Neutrophil (primary cell): ENCODE measurements around the gene VSNL1.

Experiments
- H3K27ac ChIP-seq: fragments of 200-600 bp; sonication (generic); 2 replicates; pipeline ENCODE4 v1.5.1; 2016; ENCODE audit warnings: mild to moderate bottlenecking, moderate library complexity
- H3K27me3 ChIP-seq: fragments of 200-600 bp; sonication (generic); 2 replicates; pipeline ENCODE4 v1.6.0; 2016; ENCODE audit warnings: mild to moderate bottlenecking
- H3K36me3 ChIP-seq: fragments of 200-600 bp; sonication (generic); 2 replicates; pipeline ENCODE4 v1.5.1; 2017
- H3K4me1 ChIP-seq, 2 experiments: fragments of 200-600 bp in 1 of 2; sonication (generic) in 1 of 2; 1 replicate in 1 of 2; 2 replicates in 1 of 2; pipeline versions ENCODE4 v1.5.1 to v1.6.1; 2013 to 2016; ENCODE audit warnings: low read depth in 1 of 2, low read length in 1 of 2, mild to moderate bottlenecking in 1 of 2, moderate library complexity in 1 of 2; ENCODE audit not compliant: control insufficient read depth in 1 of 2, insufficient read depth in 1 of 2
- H3K4me3 ChIP-seq, 2 experiments: fragments of 200-600 bp in 1 of 2; sonication (generic) in 1 of 2; 1 replicate in 1 of 2; 2 replicates in 1 of 2; pipeline ENCODE4 v1.5.1; 2013 to 2016; ENCODE audit warnings: low read depth in 1 of 2, low read length in 1 of 2, mild to moderate bottlenecking in 1 of 2, moderate library complexity in 1 of 2
- H3K9me3 ChIP-seq: fragments of 200-600 bp; sonication (generic); 2 replicates; pipeline ENCODE4 v1.5.1; 2016
- CTCF ChIP-seq: fragments of 200-600 bp; sonication (generic); IDR thresholded peaks from 2 replicates; pipeline ENCODE4 v1.5.1; 2016; ENCODE audit warnings: antibody characterized with exemption

The VSNL1 gene

GRCh38 chr2:17617955-17618354 lies 77.5 kb downstream of the VSNL1 start:
- H3K9me3 ChIP-seq = no peaks in the 10 kb centered on the region

GRCh38 chr2:17620280-17620679 lies 79.8 kb downstream of the VSNL1 start:
- Histone ChIP-seq H3K27ac (no peak overlapping the region), H3K4me1 (no peaks in the 10 kb centered on the region), H3K4me3 (no peak overlapping the region), H3K9me3 (no peaks in the 10 kb centered on the region), H3K27me3 (no peaks in the 10 kb centered on the region), H3K36me3 (no peaks in the 10 kb centered on the region)
- no peak for TF ChIP-seq CTCF

More at GRCh38 chr2:17617955-17618354, 77.5 kb downstream of the VSNL1 start:
- H3K4me3 ChIP-seq = no peak overlapping the region
- no peak overlapping the region for H3K27ac ChIP-seq
- TF ChIP-seq CTCF = no peak
- H3K36me3 ChIP-seq = no peaks in the 10 kb centered on the region
- no peaks in the 10 kb centered on the region for H3K27me3 ChIP-seq
- no peaks in the 10 kb centered on the region for H3K4me1 ChIP-seq

GRCh38 chr2:17620841-17621240 lies 80.3 kb downstream of the VSNL1 start:
- Histone ChIP-seq H3K4me3 (no peak overlapping the region), H3K27ac (no peak overlapping the region), H3K9me3 (no peaks in the 10 kb centered on the region)

GRCh38 chr2:17621781-17622180 lies 81.3 kb downstream of the VSNL1 start:
- Histone ChIP-seq H3K27ac (no peak overlapping the region), H3K36me3 (no peaks in the 10 kb centered on the region), H3K4me1 (no peaks in the 10 kb centered on the region), H3K9me3 (no peaks in the 10 kb centered on the region), H3K4me3 (no peak overlapping the region), H3K27me3 (no peaks in the 10 kb centered on the region)
- TF ChIP-seq CTCF = no peak

More at GRCh38 chr2:17620841-17621240, 80.3 kb downstream of the VSNL1 start:
- no peaks in the 10 kb centered on the region for H3K4me1 ChIP-seq
- no peak for TF ChIP-seq CTCF
- no peaks in the 10 kb centered on the region for H3K27me3 ChIP-seq
- H3K36me3 ChIP-seq = no peaks in the 10 kb centered on the region

- TF ChIP-seq CTCF = no peak
- Histone ChIP-seq H3K9me3 (no peaks in the 10 kb centered on the region), H3K4me3 (no peak overlapping the region), H3K4me1 (no peaks in the 10 kb centered on the region), H3K27me3 (no peaks in the 10 kb centered on the region), H3K27ac (no peak overlapping the region), H3K36me3 (no peaks in the 10 kb centered on the region)
Observed at GRCh38 chr2:17625446-17625845, 85.0 kb downstream of the VSNL1 start.

- H3K9me3 ChIP-seq = no peaks in the 10 kb centered on the region
- H3K4me1 ChIP-seq = no peaks in the 10 kb centered on the region
- H3K27me3 ChIP-seq = no peaks in the 10 kb centered on the region
- no peak overlapping the region for H3K27ac ChIP-seq
- H3K36me3 ChIP-seq = no peaks in the 10 kb centered on the region
- no peak for TF ChIP-seq CTCF
- H3K4me3 ChIP-seq = no peak overlapping the region
Observed at GRCh38 chr2:17626986-17627385, 86.5 kb downstream of the VSNL1 start.
